Muscle of leg (tissue), 16 donors: Measurements from ENCODE around the gene CSF3. TPM values are rescaled to one million over a fixed set of nuclear protein-coding genes. Genes with fewer than 3 reads are reported as not detected.

ENCODE experiments used
- DNase-seq: peaks from one replicate; pipeline ENCODE4 v3.0.0; 2013
- H3K27ac ChIP-seq: one replicate; pipeline ENCODE4 v1.5.1; 2013; ENCODE audit warnings: mild to moderate bottlenecking, low read length, control low read depth
- H3K27me3 ChIP-seq: one replicate; pipeline ENCODE4 v1.6.1; 2013; ENCODE audit warnings: low read length; ENCODE audit not compliant: control insufficient read depth, insufficient read depth
- H3K36me3 ChIP-seq: one replicate; pipeline ENCODE4 v1.6.1; 2013; ENCODE audit warnings: low read length; ENCODE audit not compliant: control insufficient read depth, insufficient read depth
- H3K4me1 ChIP-seq: one replicate; pipeline ENCODE4 v1.6.1; 2013; ENCODE audit warnings: low read length; ENCODE audit not compliant: control insufficient read depth, insufficient read depth
- H3K4me3 ChIP-seq: one replicate; pipeline ENCODE4 v1.5.1; 2013; ENCODE audit warnings: low read length, control low read depth
- H3K9me3 ChIP-seq: replicated peaks from 2 replicates; pipeline ENCODE4 v1.6.1; 2013; ENCODE audit warnings: low read depth, low read length; ENCODE audit not compliant: control insufficient read depth
- WGBS: methylation state at CpG from one replicate; pipeline ENCODE4 v1.1.5; 2013; ENCODE audit warnings: missing lambda C conversion rate; ENCODE audit not compliant: insufficient coverage; 5-methylcytosine and 5-hydroxymethylcytosine counted together
- long read RNA-seq, 11 donors: transcript quantifications; one replicate each; lab custom pipeline, GENCODE V29; 2026
- polyA plus RNA-seq, 8 donors: library from polyadenylated mRNA; unstranded; fragments of 120-200 nt; gene quantifications; one replicate each; pipeline versions ENCODE4 v1.2.1 to v1.2.3, GENCODE V29; 2013; ENCODE audit warnings: inconsistent platforms in 1 of 8, low replicate concordance in 1 of 8; ENCODE audit not compliant: insufficient read length in 8 of 8, insufficient read depth in 1 of 8
- total RNA-seq: library from RNA; stranded (reverse); fragments of 120-200 nt; gene quantifications from one replicate; pipeline ENCODE4 v1.2.4, GENCODE V29; 2013

Gene CSF3
- total RNA-seq: 0.13 TPM
- under 1 TPM in 7 of 8 donors, not detected in 1; 0.09 to 0.54 (median 0.20) TPM for polyA plus RNA-seq
- long read RNA-seq, donor 1: 0 reads
- long read RNA-seq, donor 2: 0 reads
- long read RNA-seq, donor 3: 0 reads
- long read RNA-seq, donor 4: 0 reads
- long read RNA-seq, donor 5: 0 reads
- long read RNA-seq, donor 6: 0 reads
- long read RNA-seq, donor 7: 0 reads
- long read RNA-seq, donor 8: 0 reads
- long read RNA-seq, donor 9: 0 reads
- long read RNA-seq, donor 10: 0 reads
- long read RNA-seq, donor 11: 0 reads

DNA sequence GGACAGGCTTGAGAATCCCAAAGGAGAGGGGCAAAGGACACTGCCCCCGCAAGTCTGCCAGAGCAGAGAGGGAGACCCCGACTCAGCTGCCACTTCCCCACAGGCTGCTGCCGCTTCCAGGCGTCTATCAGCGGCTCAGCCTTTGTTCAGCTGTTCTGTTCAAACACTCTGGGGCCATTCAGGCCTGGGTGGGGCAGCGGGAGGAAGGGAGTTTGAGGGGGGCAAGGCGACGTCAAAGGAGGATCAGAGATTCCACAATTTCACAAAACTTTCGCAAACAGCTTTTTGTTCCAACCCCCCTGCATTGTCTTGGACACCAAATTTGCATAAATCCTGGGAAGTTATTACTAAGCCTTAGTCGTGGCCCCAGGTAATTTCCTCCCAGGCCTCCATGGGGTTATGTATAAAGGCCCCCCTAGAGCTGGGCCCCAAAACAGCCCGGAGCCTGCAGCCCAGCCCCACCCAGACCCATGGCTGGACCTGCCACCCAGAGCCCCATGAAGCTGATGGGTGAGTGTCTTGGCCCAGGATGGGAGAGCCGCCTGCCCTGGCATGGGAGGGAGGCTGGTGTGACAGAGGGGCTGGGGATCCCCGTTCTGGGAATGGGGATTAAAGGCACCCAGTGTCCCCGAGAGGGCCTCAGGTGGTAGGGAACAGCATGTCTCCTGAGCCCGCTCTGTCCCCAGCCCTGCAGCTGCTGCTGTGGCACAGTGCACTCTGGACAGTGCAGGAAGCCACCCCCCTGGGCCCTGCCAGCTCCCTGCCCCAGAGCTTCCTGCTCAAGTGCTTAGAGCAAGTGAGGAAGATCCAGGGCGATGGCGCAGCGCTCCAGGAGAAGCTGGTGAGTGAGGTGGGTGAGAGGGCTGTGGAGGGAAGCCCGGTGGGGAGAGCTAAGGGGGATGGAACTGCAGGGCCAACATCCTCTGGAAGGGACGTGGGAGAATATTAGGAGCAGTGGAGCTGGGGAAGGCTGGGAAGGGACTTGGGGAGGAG lies at the start of gene CSF3:
Gene CSF3 (plus strand): TSS at position 436 of the 993 bp plus-strand sequence. CDS start 35 bp downstream, at position 471.
- Histone ChIP-seq H3K4me3 (no peak within 1 kb of the TSS), H3K4me1 (peaks cover 67% of the 10 kb centered on the region)
- 53% methylated on average over 11 of the region's 20 CpGs for WGBS

GRCh38 chr17:39966771-39967170 lies 48.5 kb upstream of the CSF3 start:
- Histone ChIP-seq H3K4me3 (no peak overlapping the region), H3K27me3 (peaks cover 34% of the 10 kb centered on the region), H3K9me3 (no peaks in the 10 kb centered on the region), H3K4me1 (no peaks in the 10 kb centered on the region), H3K36me3 (no peaks in the 10 kb centered on the region), H3K27ac (no peak overlapping the region)
- WGBS: 92% methylated on average over 2 of the region's 6 CpGs
- DNase-seq: no peak

More for the DNA sequence above, at the start of gene CSF3:
- Histone ChIP-seq H3K27me3 (no peaks in the 10 kb centered on the region), H3K36me3 (peaks cover 10% of the 10 kb centered on the region), H3K27ac (peak within 1 kb of the TSS; percentile 52), H3K9me3 (no peaks in the 10 kb centered on the region)
- no peak for DNase-seq

DNA sequence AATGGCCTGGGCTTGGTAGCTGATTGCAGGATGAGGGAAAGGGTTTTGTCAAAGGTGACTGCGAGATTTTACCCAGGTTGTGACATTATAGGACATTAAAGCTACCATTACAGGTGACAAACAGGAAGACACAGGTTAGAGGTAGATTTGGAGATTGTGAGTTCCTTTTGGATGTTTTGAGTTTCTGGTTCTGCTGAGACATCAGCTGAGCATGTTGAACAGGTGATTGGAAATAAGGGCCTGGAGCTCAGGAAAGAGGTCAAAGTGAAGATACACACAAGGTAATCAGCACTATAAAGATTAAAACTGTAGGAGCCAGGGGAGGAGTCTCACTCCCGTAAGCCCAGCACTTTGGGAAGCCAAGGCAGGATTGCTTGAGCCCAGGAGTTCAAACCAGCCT lies 46.5 kb upstream of the CSF3 start:
- WGBS: 33% methylated on average over 1 of the region's 2 CpGs
- H3K36me3 ChIP-seq: no peaks in the 10 kb centered on the region
- H3K4me3 ChIP-seq: no peak overlapping the region
- no peaks in the 10 kb centered on the region for H3K9me3 ChIP-seq
- no peaks in the 10 kb centered on the region for H3K4me1 ChIP-seq
- DNase-seq: no peak
- H3K27me3 ChIP-seq: peaks cover 37% of the 10 kb centered on the region
- no peak overlapping the region for H3K27ac ChIP-seq

DNA sequence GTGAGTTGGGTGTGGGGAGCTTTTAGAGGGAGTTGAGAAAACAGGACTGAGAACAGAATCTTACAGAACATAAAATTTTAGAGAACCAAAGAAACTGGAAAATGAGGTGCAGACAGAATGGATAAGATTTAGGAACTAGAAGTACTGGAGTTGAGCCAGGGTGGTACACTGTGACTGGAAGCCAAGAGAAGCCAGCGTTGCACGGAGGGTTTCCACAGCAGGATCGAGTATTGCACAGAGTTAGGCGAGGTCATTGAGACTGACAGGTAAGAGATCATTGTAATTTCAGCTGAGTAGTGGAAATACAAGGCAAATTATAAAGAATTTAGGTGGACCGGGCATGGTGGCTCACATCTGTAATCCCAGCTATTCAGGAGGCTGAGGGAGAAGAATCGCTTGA lies 45.9 kb upstream of the CSF3 start:
- H3K9me3 ChIP-seq: no peaks in the 10 kb centered on the region
- peaks cover 37% of the 10 kb centered on the region for H3K27me3 ChIP-seq
- H3K27ac ChIP-seq: no peak overlapping the region
- H3K4me1 ChIP-seq: no peaks in the 10 kb centered on the region
- 70% methylated on average over 6 of the region's 6 CpGs for WGBS
- no peak for DNase-seq
- H3K36me3 ChIP-seq: no peaks in the 10 kb centered on the region
- no peak overlapping the region for H3K4me3 ChIP-seq

GRCh38 chr17:39970157-39970692 lies 45.0 kb upstream of the CSF3 start:
- 40% methylated on average over 3 of the region's 7 CpGs for WGBS
- Histone ChIP-seq H3K27me3 (peaks cover 37% of the 10 kb centered on the region), H3K9me3 (no peaks in the 10 kb centered on the region), H3K4me1 (no peaks in the 10 kb centered on the region), H3K36me3 (no peaks in the 10 kb centered on the region), H3K4me3 (no peak overlapping the region), H3K27ac (no peak overlapping the region)
- no peak for DNase-seq

- Histone ChIP-seq H3K27ac (no peak overlapping the region), H3K36me3 (no peaks in the 10 kb centered on the region), H3K27me3 (peaks cover 36% of the 10 kb centered on the region), H3K4me1 (no peaks in the 10 kb centered on the region), H3K9me3 (no peaks in the 10 kb centered on the region), H3K4me3 (no peak overlapping the region)
- 95% methylated on average over 3 of the region's 4 CpGs for WGBS
- no peak for DNase-seq
Measured at GRCh38 chr17:39971076-39971603, 44.1 kb upstream of the CSF3 start.

- Histone ChIP-seq H3K27me3 (peaks cover 39% of the 10 kb centered on the region), H3K36me3 (no peaks in the 10 kb centered on the region), H3K9me3 (no peaks in the 10 kb centered on the region), H3K4me1 (no peaks in the 10 kb centered on the region), H3K27ac (no peak overlapping the region), H3K4me3 (no peak overlapping the region)
- DNase-seq: peak; percentile 49
- WGBS: 33% methylated on average over 2 of the region's 3 CpGs
Measured at GRCh38 chr17:39972271-39972670, 43.0 kb upstream of the CSF3 start.

DNA sequence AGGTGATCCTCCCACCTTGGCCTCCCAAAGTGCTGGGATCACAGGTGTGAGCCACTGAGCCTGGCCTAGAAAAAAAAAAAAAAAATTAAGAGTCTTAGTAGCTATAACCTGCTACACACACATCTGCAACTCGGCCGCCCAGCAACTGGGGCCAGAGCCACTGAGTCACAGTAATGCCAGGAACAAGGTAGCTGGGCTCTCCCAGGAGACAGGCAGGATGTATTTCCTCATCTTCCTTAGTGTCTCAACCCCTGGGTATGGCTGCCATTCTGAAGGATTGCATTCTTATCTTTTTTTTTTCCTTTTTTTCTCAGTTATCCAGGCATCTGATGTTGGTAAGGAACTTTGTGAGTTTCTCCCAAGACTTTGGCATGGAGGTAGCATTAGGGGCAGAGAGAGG lies 41.7 kb upstream of the CSF3 start:
- 71% methylated on average over 2 of the region's 2 CpGs for WGBS
- peaks cover 40% of the 10 kb centered on the region for H3K27me3 ChIP-seq
- no peak for DNase-seq
- no peaks in the 10 kb centered on the region for H3K4me1 ChIP-seq
- H3K4me3 ChIP-seq: no peak overlapping the region
- no peaks in the 10 kb centered on the region for H3K9me3 ChIP-seq
- H3K36me3 ChIP-seq: no peaks in the 10 kb centered on the region
- no peak overlapping the region for H3K27ac ChIP-seq

DNA sequence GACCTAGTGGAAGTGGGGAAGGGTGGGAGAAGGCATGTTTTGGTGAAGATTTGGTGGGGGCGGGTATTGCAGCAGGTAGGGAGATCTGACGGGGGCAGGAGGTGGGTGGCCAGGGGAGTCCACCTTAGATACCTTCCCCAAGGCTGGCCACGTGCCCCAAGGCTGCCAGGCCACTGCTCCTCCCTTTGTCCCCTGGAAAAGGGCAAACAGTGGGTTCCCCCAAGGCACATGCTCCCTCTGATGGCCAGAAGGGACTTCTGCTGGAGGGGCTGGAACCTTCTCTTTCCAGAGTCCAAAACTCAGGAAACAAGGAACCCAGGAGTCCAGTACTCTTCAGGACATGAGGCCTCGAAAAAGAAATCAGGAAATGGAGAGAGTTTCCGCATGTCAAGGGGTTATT lies 40.8 kb upstream of the CSF3 start:
- Histone ChIP-seq H3K27ac (no peak overlapping the region), H3K27me3 (peaks cover 35% of the 10 kb centered on the region), H3K36me3 (no peaks in the 10 kb centered on the region), H3K4me3 (no peak overlapping the region), H3K4me1 (peaks cover 2% of the 10 kb centered on the region), H3K9me3 (no peaks in the 10 kb centered on the region)
- WGBS: 50% methylated on average over 1 of the region's 5 CpGs
- DNase-seq: no peak

DNA sequence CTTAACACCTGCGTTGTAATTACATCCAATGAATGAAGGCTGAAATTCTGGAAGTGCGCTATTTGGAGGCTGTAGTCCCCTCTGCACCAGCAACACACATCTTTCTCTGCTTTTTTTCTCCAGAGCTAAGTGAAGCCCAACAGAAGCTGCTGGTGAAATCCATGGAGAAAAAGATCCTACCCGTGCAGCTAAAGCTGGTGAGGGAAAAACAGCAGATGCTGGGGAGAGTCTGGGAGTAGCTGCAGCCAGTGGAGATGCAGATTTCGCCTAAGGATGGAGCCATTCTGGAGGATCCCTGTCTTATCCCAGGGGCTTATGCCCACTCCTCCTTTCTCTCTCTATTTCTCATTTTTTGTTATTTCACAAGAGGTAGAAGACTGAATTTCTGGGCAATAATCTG lies 39.4 kb upstream of the CSF3 start:
- DNase-seq: no peak
- Histone ChIP-seq H3K4me1 (peaks cover 7% of the 10 kb centered on the region), H3K36me3 (no peaks in the 10 kb centered on the region), H3K9me3 (no peaks in the 10 kb centered on the region), H3K27me3 (peaks cover 27% of the 10 kb centered on the region), H3K27ac (no peak overlapping the region), H3K4me3 (no peak overlapping the region)
- 30% methylated on average over 2 of the region's 4 CpGs for WGBS
